T-helper 17 cell (primary cell): ENCODE measurements around the gene NLRP13. TPM values are rescaled to one million over a fixed set of nuclear protein-coding genes. Genes with fewer than 3 reads are reported as not detected.

Experiments used
- ATAC-seq: fragments of 150-1000 bp; cut with Tn5 transposase; 2 replicates; pipeline ENCODE4 v1.10.0; 2021; ENCODE audit warnings: mild to moderate bottlenecking, moderate library complexity
- DNase-seq, 3 donors: peaks; one replicate each; pipeline versions ENCODE4 v3.0.0 to v3.0.0-alpha.2; 2020 to 2021
- H3K9me3 ChIP-seq: one replicate; pipeline ENCODE4 v1.7.0; 2013; ENCODE audit warnings: low read length, mild to moderate bottlenecking; ENCODE audit not compliant: control insufficient read depth, poor library complexity, severe bottlenecking
- H3K27ac Mint-ChIP-seq: one replicate; pipeline ENCODE4 v1.8.0; 2022; ENCODE audit warnings: mild to moderate bottlenecking, moderate library complexity, mixed read lengths
- H3K27me3 Mint-ChIP-seq: one replicate; pipeline ENCODE4 v1.8.0; 2022; ENCODE audit warnings: mixed read lengths
- H3K36me3 Mint-ChIP-seq: one replicate; pipeline ENCODE4 v1.8.0; 2022; ENCODE audit warnings: low read depth, mixed read lengths
- H3K4me1 Mint-ChIP-seq: one replicate; pipeline ENCODE4 v1.8.0; 2022; ENCODE audit warnings: mild to moderate bottlenecking, mixed read lengths
- H3K4me3 Mint-ChIP-seq: one replicate; pipeline ENCODE4 v1.8.0; 2022; ENCODE audit warnings: mild to moderate bottlenecking, moderate library complexity, mixed read lengths
- total RNA-seq, 4 donors: library from RNA in 2 of 4; stranded (reverse) in 2 of 4; gene quantifications; one replicate each; pipeline ENCODE4 v1.2.3 and lab custom pipeline; 2022 to 2026

Gene NLRP13
- total RNA-seq, 2 donors from 2014 or later = not detected

DNA sequence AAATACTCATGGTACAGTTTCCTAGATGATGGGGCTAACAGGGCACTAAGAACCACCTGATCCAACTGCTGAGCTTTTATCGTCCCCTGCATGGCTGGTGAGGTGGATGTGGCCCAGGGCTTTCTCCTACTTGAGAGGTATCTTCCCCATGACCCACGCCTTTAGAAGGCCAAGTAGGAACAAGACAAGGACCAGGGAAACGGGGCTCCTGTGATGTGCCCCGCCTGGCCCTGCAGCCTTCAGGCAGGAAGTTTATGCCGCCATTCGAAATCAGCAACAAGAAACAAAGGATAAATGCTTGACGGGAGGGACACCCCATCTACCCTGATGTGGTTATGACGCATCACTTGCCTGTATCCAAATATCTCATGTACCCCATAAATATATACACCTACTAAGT lies 4.1 kb downstream of the NLRP13 start:
- DNase-seq (no peak), ATAC-seq (no peak)

DNA sequence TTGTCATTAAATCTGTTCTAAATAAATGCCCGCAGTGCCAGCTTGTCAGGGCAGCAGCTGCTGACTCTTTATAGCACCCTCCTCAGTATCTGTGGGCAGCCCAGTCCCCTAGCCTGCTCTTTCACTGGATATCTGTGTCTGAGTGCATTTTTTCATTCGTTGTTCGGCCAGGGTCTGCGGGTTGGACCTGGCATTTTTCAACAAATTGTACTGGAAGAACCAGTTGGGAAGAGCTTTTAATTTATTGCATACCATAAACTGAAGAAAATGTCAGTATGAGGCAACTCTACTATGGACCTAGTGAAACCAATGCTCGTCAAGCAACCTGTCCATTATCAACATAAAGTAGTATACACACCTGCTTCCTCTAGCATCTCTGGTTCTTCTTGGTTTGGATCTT lies 8.6 kb downstream of the NLRP13 start:
- no peak overlapping the region for H3K27ac Mint-ChIP-seq
- ATAC-seq = no peak
- no peak overlapping the region for H3K4me3 Mint-ChIP-seq
- no peak for DNase-seq
- no peaks in the 10 kb centered on the region for H3K27me3 Mint-ChIP-seq
- no peaks in the 10 kb centered on the region for H3K9me3 ChIP-seq
- no peaks in the 10 kb centered on the region for H3K36me3 Mint-ChIP-seq
- H3K4me1 Mint-ChIP-seq = no peaks in the 10 kb centered on the region

More for the DNA sequence above, 4.1 kb downstream of the NLRP13 start:
- Mint-ChIP-seq H3K36me3 (no peaks in the 10 kb centered on the region), H3K4me1 (no peaks in the 10 kb centered on the region), H3K27me3 (no peaks in the 10 kb centered on the region), H3K4me3 (no peak overlapping the region), H3K27ac (no peak overlapping the region)
- H3K9me3 ChIP-seq = no peaks in the 10 kb centered on the region

DNA sequence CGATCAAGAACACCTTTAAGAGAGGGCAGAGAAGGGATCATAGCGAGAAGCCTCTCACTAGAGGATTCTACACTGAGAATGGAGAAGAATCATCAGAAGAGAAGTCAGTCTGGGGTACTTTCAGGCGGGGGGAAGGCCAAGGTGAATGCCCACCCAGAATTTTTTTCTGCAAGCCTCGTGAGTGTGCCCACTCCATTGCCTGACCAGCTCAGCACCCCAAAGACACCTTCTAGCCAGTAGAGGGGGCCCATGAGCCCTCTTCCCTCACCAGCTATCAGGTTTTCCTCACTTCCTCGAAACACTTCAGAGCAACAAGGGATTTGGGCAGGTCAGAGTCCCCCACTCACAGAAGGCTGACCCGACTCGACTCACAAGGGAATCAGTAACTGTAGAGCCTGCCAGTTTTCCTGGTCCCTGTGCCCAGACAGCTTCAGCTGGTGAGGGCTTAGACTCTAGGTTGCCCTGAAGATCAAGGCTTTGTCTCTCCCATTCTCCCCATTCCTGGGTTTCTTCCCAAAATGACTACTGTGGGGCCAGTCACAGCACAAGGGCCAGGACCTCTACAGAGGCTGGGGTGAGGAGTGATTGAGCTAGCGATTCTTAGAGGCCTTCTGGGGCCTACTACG lies 18.4 kb downstream of the NLRP13 start:
- no peak for DNase-seq
- H3K27ac Mint-ChIP-seq = no peak overlapping the region
- H3K4me3 Mint-ChIP-seq = no peak overlapping the region
- ATAC-seq = no peak
- H3K4me1 Mint-ChIP-seq = no peaks in the 10 kb centered on the region
- no peaks in the 10 kb centered on the region for H3K36me3 Mint-ChIP-seq
- no peaks in the 10 kb centered on the region for H3K27me3 Mint-ChIP-seq
- H3K9me3 ChIP-seq = no peaks in the 10 kb centered on the region

DNA sequence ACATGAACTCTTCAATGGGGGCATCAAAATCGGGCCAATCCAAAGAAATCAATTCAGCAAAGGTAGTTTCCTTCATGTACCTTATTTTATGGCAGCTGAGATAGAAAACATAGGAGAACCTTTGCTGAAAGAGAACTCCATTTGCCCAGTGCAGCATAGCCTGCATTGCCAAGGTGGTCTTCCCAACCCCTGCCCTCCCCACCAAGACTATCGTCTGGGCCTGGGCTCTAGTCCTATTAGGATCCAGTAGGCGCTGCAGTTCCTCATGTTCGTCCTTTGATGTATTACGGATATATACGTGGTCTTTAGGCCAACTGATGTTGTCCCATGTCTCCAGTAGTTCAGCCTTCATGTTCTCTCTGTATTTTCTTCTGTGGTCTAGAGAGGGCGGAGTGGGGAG lies 19.2 kb downstream of the NLRP13 start:
- H3K27ac Mint-ChIP-seq = no peak overlapping the region
- H3K27me3 Mint-ChIP-seq = no peaks in the 10 kb centered on the region
- no peak overlapping the region for H3K4me3 Mint-ChIP-seq
- no peak for ATAC-seq
- no peaks in the 10 kb centered on the region for H3K36me3 Mint-ChIP-seq
- no peaks in the 10 kb centered on the region for H3K9me3 ChIP-seq
- no peak for DNase-seq
- no peaks in the 10 kb centered on the region for H3K4me1 Mint-ChIP-seq

DNA sequence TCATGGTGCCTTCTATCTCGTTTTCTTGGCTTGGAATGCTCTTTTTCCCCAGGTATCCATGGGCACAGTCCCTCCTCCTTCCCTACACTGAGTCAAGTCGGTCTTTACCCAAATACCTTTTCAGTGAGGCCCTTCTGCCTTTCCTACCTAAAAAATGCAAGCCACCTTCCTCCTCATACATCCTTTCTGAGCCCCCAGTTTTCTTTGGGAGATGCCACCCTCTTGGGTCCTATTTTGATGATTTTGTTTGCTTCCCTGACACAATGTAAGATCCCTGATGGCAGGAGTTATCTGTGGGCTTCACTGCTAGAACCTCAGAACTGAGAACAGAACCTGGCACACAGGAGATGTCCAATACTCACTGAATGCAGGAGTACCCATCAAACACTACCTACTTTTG lies 22.3 kb downstream of the NLRP13 start:
- ATAC-seq = no peak

DNA sequence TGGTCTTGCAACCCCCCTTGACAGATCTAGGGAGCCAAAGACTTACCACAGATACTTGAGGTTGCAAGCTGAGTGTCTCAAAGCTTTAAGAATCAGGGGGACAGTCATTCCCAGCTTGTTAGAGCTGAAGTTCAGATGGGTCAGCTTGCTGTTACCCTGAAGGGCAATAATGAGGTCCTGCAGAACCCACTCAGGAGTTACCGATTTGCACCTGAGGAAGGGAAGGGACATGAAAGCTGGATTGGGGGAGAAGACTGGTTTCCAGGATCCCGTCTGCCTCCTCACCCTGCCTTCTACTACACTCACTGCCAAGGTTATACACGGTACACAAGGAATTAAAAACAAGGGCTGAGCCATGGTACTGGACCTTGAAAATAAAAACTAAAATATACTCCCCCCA lies 24.4 kb downstream of the NLRP13 start:
- no peak overlapping the region for H3K27ac Mint-ChIP-seq
- no peaks in the 10 kb centered on the region for H3K36me3 Mint-ChIP-seq
- H3K27me3 Mint-ChIP-seq = no peaks in the 10 kb centered on the region
- no peak overlapping the region for H3K4me3 Mint-ChIP-seq
- DNase-seq (no peak), ATAC-seq (no peak)
- H3K9me3 ChIP-seq = peaks cover 2% of the 10 kb centered on the region
- no peaks in the 10 kb centered on the region for H3K4me1 Mint-ChIP-seq

More for the DNA sequence above, 22.3 kb downstream of the NLRP13 start:
- Mint-ChIP-seq H3K27ac (no peak overlapping the region), H3K36me3 (no peaks in the 10 kb centered on the region), H3K4me1 (no peaks in the 10 kb centered on the region), H3K4me3 (no peak overlapping the region), H3K27me3 (no peaks in the 10 kb centered on the region)
- no peak for DNase-seq
- no peaks in the 10 kb centered on the region for H3K9me3 ChIP-seq

DNA sequence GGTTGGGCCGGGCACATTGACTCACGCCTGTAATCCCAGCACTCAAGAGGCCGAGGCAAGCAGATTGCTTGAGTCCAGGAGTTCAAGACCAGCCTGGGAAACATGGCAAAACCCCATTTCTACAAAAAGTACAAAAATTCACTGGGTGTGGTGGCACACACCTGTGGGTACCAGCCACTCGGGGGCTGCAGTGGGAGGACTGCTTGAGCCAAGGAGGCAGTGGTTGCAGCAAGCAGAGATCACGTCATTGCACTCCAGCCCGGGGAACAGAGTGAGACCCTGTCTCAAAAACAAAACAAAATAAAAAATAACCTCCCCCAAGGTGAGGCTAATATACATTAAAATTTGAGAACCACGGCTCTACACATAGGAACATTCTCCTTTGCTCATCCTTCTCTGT lies 24.9 kb downstream of the NLRP13 start:
- Mint-ChIP-seq H3K4me1 (no peaks in the 10 kb centered on the region), H3K4me3 (no peak overlapping the region)

DNA sequence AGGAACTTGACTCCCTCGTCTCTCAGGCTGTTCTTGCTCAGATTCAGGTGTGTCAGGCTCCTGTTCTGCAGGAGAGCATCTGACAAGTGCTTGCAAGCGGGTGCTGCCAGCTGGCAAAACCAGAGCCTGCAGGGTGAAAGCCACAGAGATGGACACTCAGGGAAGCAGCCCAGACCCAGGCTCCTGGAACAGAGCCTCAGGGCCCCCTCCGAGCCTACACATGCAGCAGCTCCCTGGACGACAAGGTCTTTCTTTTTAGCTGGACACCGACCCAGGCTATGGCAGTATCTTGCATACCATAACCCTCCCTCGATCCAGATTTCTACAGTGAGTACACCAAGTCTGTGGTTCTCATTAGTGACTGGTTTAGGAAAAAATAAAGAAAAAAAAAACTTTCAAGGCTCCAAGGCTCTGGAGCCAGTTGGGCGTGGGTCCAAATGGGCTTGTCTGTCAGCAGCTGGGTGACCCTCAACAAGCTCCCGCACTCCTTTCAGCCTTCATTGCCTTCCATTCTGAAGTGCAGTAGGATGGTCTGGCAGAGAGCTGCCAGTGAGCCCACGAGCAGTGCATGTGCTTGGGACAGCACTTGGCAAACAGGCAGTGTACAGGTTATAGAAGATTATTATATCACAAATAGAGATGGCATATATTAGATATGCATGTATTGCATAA lies 29.9 kb downstream of the NLRP13 start:
- ATAC-seq (no peak), DNase-seq (no peak)
- Mint-ChIP-seq H3K4me3 (no peak overlapping the region), H3K36me3 (no peaks in the 10 kb centered on the region), H3K27me3 (peaks cover 5% of the 10 kb centered on the region), H3K4me1 (no peaks in the 10 kb centered on the region), H3K27ac (no peak overlapping the region)
- H3K9me3 ChIP-seq = peaks cover 2% of the 10 kb centered on the region

More for the DNA sequence above, 24.9 kb downstream of the NLRP13 start:
- H3K27ac Mint-ChIP-seq = no peak overlapping the region
- DNase-seq (no peak), ATAC-seq (no peak)
- H3K36me3 Mint-ChIP-seq = no peaks in the 10 kb centered on the region
- H3K27me3 Mint-ChIP-seq = no peaks in the 10 kb centered on the region
- H3K9me3 ChIP-seq = peaks cover 2% of the 10 kb centered on the region

DNA sequence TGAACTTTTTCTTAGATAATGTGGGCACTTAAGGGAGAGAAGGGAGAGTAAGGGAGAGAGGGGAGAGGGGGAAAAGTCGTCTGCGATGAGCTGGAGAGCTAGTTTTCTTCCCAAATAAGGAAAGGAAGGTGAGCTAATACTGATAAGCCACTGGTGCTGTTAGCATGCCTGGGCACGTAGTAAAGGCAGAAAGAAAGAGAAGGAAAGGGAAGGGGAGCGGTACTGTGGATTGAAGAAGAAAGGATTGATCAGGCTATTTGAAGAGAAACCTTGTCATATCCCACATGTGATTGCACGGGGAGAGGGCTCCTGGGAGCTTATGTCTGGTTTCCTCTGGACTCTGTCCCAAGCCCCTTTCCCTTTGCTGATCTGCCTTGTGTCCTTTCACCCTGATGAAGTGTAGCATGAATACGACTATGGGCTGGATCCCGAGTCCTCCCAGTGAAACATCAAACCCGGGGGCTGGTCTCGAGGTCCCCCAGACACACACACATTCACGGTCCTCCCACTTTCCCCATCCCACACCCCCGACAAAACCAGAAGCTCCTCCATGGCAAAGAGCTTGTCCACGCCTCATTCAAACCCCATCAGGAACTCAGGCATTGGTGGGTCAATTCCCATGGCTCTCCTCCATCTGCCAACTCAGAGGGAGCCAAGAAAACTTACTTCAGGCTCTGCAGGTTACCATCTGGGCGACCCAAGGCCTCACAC lies 30.6 kb downstream of the NLRP13 start:
- H3K9me3 ChIP-seq = peaks cover 2% of the 10 kb centered on the region
- no peaks in the 10 kb centered on the region for H3K4me1 Mint-ChIP-seq
- DNase-seq (no peak), ATAC-seq (no peak)
- H3K27ac Mint-ChIP-seq = no peak overlapping the region
- peaks cover 5% of the 10 kb centered on the region for H3K27me3 Mint-ChIP-seq
- H3K36me3 Mint-ChIP-seq = no peaks in the 10 kb centered on the region
- no peak overlapping the region for H3K4me3 Mint-ChIP-seq

DNA sequence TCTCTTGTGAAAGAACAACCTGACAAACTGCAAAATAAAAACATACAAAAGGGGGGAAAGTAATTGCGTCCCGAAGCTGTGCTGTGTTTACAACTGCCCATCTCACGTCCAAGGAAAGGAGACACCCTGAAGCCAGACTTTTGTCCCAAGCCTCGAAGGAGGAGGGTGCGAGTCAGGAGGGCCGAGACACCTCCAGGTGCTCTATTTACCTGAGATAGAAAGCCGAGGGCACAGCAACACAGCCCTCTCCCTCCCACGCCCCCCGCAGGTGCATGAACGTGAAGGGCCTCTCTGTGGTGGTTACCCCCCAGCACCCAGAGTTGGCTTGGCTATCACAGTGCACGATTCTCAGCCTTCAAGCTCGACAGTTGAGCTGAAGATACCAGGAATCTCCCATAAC lies 33.2 kb downstream of the NLRP13 start:
- no peak overlapping the region for H3K4me3 Mint-ChIP-seq
- H3K27ac Mint-ChIP-seq = no peak overlapping the region
- no peak for ATAC-seq
- peaks cover 5% of the 10 kb centered on the region for H3K27me3 Mint-ChIP-seq
- H3K36me3 Mint-ChIP-seq = no peaks in the 10 kb centered on the region
- no peaks in the 10 kb centered on the region for H3K4me1 Mint-ChIP-seq
- no peak for DNase-seq
- H3K9me3 ChIP-seq = peaks cover 2% of the 10 kb centered on the region

DNA sequence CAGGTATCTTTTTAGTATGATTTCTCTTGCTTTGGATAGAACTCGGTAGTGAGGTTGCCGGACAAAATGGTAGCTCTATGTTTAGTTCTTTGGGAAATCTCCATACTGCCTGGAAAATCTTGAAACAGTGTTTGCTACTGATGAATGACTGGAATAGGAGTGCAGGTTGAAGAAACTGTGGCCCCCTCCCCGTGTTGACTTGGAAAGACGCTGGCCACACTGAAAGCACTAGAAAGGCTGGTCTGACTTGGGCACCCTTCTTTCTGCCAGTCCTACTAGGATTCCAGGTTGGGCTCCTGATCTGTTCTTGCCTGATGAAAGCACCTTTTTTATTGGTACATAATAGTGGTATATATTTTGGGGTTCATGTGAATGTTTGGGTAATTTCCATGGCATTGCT lies 49.5 kb downstream of the NLRP13 start:
- DNase-seq (no peak), ATAC-seq (no peak)
- Mint-ChIP-seq H3K27ac (no peak overlapping the region), H3K36me3 (no peaks in the 10 kb centered on the region), H3K27me3 (no peaks in the 10 kb centered on the region), H3K4me3 (no peak overlapping the region), H3K4me1 (no peaks in the 10 kb centered on the region)
- no peaks in the 10 kb centered on the region for H3K9me3 ChIP-seq

DNA sequence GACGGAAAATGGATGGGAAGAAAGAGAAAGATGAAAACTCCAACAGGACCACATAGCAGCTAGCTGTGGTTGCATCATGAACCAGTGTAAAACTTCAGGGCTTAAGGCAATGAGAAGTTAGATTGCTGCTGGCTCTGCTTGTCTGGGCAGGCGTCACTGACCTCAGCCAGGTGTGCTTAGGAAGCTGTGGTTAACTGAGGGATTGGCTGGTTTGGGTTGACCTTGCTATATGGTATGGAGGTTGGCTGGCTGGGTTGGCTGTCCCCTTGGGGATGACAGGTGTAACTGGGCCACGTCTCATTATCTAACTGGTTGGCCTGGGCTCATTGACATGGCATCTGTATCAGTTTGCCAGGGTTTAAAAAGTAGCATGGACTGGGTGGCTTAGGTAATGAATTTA lies 54.9 kb downstream of the NLRP13 start:
- Mint-ChIP-seq H3K27ac (no peak overlapping the region), H3K4me1 (no peaks in the 10 kb centered on the region), H3K36me3 (no peaks in the 10 kb centered on the region), H3K27me3 (no peaks in the 10 kb centered on the region), H3K4me3 (no peak overlapping the region)
- no peaks in the 10 kb centered on the region for H3K9me3 ChIP-seq
- ATAC-seq = no peak
- no peak for DNase-seq

DNA sequence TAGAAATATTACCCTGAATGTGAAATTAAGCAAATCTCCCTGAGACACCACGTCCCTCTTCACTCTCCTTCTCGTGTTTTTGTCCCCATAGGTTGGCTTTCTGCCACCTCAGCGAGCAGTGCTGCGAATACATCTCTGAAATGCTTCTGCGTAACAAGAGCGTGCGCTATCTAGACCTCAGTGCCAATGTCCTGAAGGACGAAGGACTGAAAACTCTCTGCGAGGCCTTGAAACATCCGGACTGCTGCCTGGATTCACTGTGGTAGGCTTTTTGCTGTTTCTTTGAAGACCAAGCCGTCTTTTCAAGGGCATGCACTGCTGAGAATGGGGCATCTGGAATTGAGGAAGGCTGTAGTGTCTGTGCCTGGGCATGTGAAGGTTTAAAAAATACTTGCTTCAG lies 61.4 kb downstream of the NLRP13 start:
- no peaks in the 10 kb centered on the region for H3K27me3 Mint-ChIP-seq

DNA sequence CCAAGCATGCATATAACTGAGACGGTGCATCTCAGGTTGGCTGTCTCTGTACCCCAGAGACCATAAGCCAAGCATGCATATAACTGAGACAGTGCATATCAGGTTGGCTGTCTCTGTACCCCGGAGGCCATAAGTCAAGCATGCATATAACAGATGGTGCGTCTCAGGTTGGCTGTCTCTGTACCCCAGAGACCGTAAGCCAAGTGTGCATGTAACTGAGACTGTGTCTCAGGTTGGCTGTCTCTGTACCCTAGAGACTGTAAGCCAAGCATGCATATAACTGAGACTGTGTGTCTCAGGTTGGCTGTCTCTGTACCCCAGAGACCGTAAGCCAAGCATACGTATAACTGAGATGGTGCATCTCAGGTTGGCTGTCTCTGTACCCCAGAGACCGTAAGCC lies 65.0 kb downstream of the NLRP13 start:
- no peaks in the 10 kb centered on the region for H3K9me3 ChIP-seq
- H3K36me3 Mint-ChIP-seq = no peaks in the 10 kb centered on the region
- H3K4me3 Mint-ChIP-seq = no peak overlapping the region
- ATAC-seq (no peak), DNase-seq (no peak)
- no peaks in the 10 kb centered on the region for H3K4me1 Mint-ChIP-seq
- no peaks in the 10 kb centered on the region for H3K27me3 Mint-ChIP-seq
- H3K27ac Mint-ChIP-seq = no peak overlapping the region

More for the DNA sequence above, 61.4 kb downstream of the NLRP13 start:
- H3K27ac Mint-ChIP-seq = no peak overlapping the region
- no peaks in the 10 kb centered on the region for H3K4me1 Mint-ChIP-seq
- DNase-seq = no peak
- H3K36me3 Mint-ChIP-seq = no peaks in the 10 kb centered on the region
- H3K9me3 ChIP-seq = no peaks in the 10 kb centered on the region
- H3K4me3 Mint-ChIP-seq = no peak overlapping the region
- no peak for ATAC-seq
